K562 (cell line): ENCODE results near the gene SYT1. TPM values are rescaled to one million over a fixed set of nuclear protein-coding genes. Genes with fewer than 3 reads are reported as not detected.

ENCODE experiments used
- AFF4 ChIP-seq: sonication (generic); formaldehyde crosslinking; IDR thresholded peaks from 2 replicates; pipeline ENCODE4 v1.8.0; 2023; ENCODE audit warnings: mild to moderate bottlenecking, missing genetic modification reagents
- ARID1B ChIP-seq: fragments of 450-650 bp; IDR thresholded peaks from 2 replicates; pipeline ENCODE4 v1.6.1; 2016; ENCODE audit warnings: antibody characterized with exemption, mild to moderate bottlenecking, inconsistent platforms
- CGGBP1 ChIP-seq: fragments of 250-450 bp; sonication (Bioruptor Pico); IDR thresholded peaks from 2 replicates; pipeline ENCODE4 v1.9.0; 2021; ENCODE audit warnings: mild to moderate bottlenecking
- CLOCK ChIP-seq: fragments of 250-450 bp; sonication (Bioruptor Pico); IDR thresholded peaks from 2 replicates; pipeline ENCODE4 v1.4.0; 2020; ENCODE audit warnings: mild to moderate bottlenecking, moderate library complexity, borderline replicate concordance
- CUX1 ChIP-seq: fragments of 200-800 bp; sonication (Bioruptor generic); IDR thresholded peaks from 2 replicates; pipeline ENCODE4 v1.6.1; 2016; ENCODE audit warnings: missing genetic modification characterization, missing compliant biosample characterization
- HNRNPH1 ChIP-seq: fragments of 200-400 bp; formaldehyde crosslinking; optimal IDR thresholded peaks from 2 replicates; pipeline ENCODE3; 2017; ENCODE audit warnings: low read depth, mild to moderate bottlenecking, low read length, moderate library complexity
- KAT7 ChIP-seq: sonication (generic); formaldehyde crosslinking; IDR thresholded peaks from 2 replicates; pipeline ENCODE4 v1.8.0; 2022; ENCODE audit warnings: missing genetic modification reagents, mild to moderate bottlenecking, borderline replicate concordance
- PKNOX1 ChIP-seq: fragments of 450-650 bp; IDR thresholded peaks from 2 replicates; pipeline ENCODE4 v1.6.1; 2016
- ZNF830 ChIP-seq: fragments of 250-450 bp; sonication (Bioruptor Pico); IDR thresholded peaks from 2 replicates; pipeline ENCODE4 v1.5.0; 2021; ENCODE audit warnings: mild to moderate bottlenecking
- polyA plus RNA-seq, 8 experiments: library from polyadenylated mRNA; depleted of rRNA in 4 of 8; stranded (reverse) in 5 of 8; unstranded in 3 of 8; fragments of >200 nt; fragmentation: Nextera tagmentation in 2 of 8; fragmentation: Illumina TruSeq in 1 of 8; extraction: Ambion mirVana in 2 of 8; extraction: Trizol in 1 of 8; gene quantifications; 2 replicates each; pipeline versions ENCODE4 v1.2.1 to v1.2.3, GENCODE V29; 2011 to 2014; ENCODE audit warnings: inconsistent platforms in 1 of 8, missing spikeins in 1 of 8
- total RNA-seq, 7 experiments: library from RNA; depleted of rRNA in 6 of 7; stranded (reverse); fragments of >200 nt in 6 of 7; fragmentation: Illumina TruSeq in 2 of 7; extraction: Trizol in 2 of 7; gene quantifications; 2 replicates each; pipeline versions ENCODE4 v1.2.1 to v1.2.3, GENCODE V29; 2011 to 2021; ENCODE audit warnings: low replicate concordance in 1 of 7

SYT1 gene
- total and polyA plus RNA-seq, 9 of the 15 experiments (the other 6 are each of a cell fraction or from before 2014, with no cell fraction given): 0.03 to 0.13 (median 0.07) TPM; not detected in 4

GRCh38 chr12:78952552-78952929 is 88.0 kb downstream of the SYT1 start (continued):
- no peak for TF ChIP-seq CUX1 (CRISPR knock-in tag)
- no peak for TF ChIP-seq ARID1B
- no peak for TF ChIP-seq PKNOX1
- no peak for TF ChIP-seq CLOCK (CRISPR knock-in tag)
- no peak for TF ChIP-seq AFF4 (CRISPR knock-in tag)
- no peak for TF ChIP-seq ZNF830 (CRISPR knock-in tag)
- no peak for TF ChIP-seq HNRNPH1
- TF ChIP-seq CGGBP1 (CRISPR knock-in tag): no peak
- TF ChIP-seq KAT7: no peak
